B cell (primary cell): ENCODE data around the gene AK3.

Experiments
- CTCF ChIP-seq: fragments of 200-600 bp; IDR thresholded peaks from one replicate; pipeline ENCODE4 v1.8.0; 2022; ENCODE audit warnings: antibody characterized with exemption, mild to moderate bottlenecking
- EZH2 ChIP-seq: IDR thresholded peaks from 2 replicates; pipeline ENCODE4 v1.6.1; 2012; ENCODE audit warnings: borderline replicate concordance, low read depth, mild to moderate bottlenecking, moderate library complexity, low read length; ENCODE audit not compliant: insufficient read depth, poor library complexity, severe bottlenecking

- TF ChIP-seq CTCF (no peak), EZH2 (no peak)
These were observed 52.0 kb downstream of the AK3 start for GRCh38 chr9:4689021-4689420.
